Uterus (tissue), 2 donors: Measurements from ENCODE around the gene SMARCA2.

Experiments used
- POLR2A ChIP-seq, 2 donors: fragments of 450-650 bp; IDR thresholded peaks; one replicate each; pipeline ENCODE4 v1.6.1; 2016; ENCODE audit warnings: antibody characterized with exemption in 2 of 2, mild to moderate bottlenecking in 1 of 2, moderate library complexity in 1 of 2
- TF ChIP-seq, protein P1 (sequence below), 4 experiments: fragments of 200-600 bp in 2 of 4; fragments of 450-650 bp in 2 of 4; sonication (generic) in 2 of 4; IDR thresholded peaks; one replicate each; pipeline ENCODE4 v1.5.1; 2016 to 2019; ENCODE audit warnings: antibody characterized with exemption in 4 of 4, mild to moderate bottlenecking in 2 of 4, moderate library complexity in 1 of 4

DNA sequence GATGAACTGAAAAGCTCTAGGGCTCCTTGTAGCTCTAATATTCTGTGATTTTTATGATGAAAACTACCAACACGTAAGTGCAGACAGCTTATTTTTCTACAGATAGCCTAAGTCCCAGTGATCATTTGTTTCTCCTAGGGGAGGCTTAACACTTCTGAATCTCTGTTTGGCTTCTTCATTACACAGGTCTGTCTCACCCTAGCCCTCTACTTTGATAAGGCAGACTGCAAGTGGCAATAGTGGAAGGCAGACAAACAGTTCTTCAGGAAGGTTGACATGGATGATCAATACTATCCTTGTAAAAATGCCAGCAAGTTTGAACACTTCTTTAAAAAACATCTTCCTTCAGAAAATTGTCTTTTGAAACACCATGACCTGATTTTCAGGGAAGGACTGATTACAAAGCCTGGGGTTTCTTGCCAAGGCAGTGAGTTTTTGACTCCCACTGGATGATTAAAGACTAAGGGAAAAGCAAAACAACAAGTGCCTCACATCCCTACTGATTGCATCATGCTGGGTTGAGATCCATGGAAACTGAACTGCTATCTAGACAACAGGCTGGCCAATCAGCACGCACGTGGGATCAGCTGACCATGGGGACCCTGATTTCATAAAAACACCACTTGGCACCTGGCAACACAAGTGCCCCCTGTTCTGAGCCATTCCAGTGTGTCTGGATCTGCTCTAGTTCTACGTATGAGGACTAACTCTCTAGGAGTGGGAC, 212.2 kb downstream of the SMARCA2 start:
- TF ChIP-seq, protein P1, sequence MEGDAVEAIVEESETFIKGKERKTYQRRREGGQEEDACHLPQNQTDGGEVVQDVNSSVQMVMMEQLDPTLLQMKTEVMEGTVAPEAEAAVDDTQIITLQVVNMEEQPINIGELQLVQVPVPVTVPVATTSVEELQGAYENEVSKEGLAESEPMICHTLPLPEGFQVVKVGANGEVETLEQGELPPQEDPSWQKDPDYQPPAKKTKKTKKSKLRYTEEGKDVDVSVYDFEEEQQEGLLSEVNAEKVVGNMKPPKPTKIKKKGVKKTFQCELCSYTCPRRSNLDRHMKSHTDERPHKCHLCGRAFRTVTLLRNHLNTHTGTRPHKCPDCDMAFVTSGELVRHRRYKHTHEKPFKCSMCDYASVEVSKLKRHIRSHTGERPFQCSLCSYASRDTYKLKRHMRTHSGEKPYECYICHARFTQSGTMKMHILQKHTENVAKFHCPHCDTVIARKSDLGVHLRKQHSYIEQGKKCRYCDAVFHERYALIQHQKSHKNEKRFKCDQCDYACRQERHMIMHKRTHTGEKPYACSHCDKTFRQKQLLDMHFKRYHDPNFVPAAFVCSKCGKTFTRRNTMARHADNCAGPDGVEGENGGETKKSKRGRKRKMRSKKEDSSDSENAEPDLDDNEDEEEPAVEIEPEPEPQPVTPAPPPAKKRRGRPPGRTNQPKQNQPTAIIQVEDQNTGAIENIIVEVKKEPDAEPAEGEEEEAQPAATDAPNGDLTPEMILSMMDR (IDR thresholded peaks at IDR 0.05), result no peak
- TF ChIP-seq POLR2A (IDR thresholded peaks at IDR 0.05), result no peak
